ENCODE data around the gene PAAF1. TPM values are rescaled to one million over a fixed set of nuclear protein-coding genes. Genes with fewer than 3 reads are reported as not detected.

Gene PAAF1
- total RNA-seq, 1 donor: 5.4 TPM

GRCh38 chr11:73939096-73939495 is 62.3 kb downstream of the PAAF1 start:
- H4K20me1 ChIP-seq (ENCODE audit: insufficient read depth, low read length): no peaks in the 10 kb centered on the region
- no peak for DNase-seq (ENCODE audit: insufficient read length, low spot score, missing footprints)
- no peak for TF ChIP-seq CTCF (IDR thresholded peaks at IDR 0.05; ENCODE audit: extremely low read depth, low read depth, low read length)
- no peaks in the 10 kb centered on the region for H3K79me2 ChIP-seq (ENCODE audit: insufficient read depth, low read length)
- H3K27me3 ChIP-seq (ENCODE audit: insufficient read depth, low read length): no peaks in the 10 kb centered on the region
- H2AFZ ChIP-seq (ENCODE audit: low read length): no peak overlapping the region
- H3K27ac ChIP-seq (ENCODE audit: low read depth, low read length): no peak overlapping the region
- no peaks in the 10 kb centered on the region for H3K4me1 ChIP-seq (ENCODE audit: insufficient read depth, low read length)
- H3K9me3 ChIP-seq (ENCODE audit: low read depth, low read length): peaks cover 3% of the 10 kb centered on the region
- no peak overlapping the region for H3K4me2 ChIP-seq (ENCODE audit: insufficient read depth, low read length)
- no peak overlapping the region for H3K4me3 ChIP-seq (ENCODE audit: insufficient read depth, low read length)
- H3K36me3 ChIP-seq (ENCODE audit: insufficient read depth, low read length): no peaks in the 10 kb centered on the region

DNA sequence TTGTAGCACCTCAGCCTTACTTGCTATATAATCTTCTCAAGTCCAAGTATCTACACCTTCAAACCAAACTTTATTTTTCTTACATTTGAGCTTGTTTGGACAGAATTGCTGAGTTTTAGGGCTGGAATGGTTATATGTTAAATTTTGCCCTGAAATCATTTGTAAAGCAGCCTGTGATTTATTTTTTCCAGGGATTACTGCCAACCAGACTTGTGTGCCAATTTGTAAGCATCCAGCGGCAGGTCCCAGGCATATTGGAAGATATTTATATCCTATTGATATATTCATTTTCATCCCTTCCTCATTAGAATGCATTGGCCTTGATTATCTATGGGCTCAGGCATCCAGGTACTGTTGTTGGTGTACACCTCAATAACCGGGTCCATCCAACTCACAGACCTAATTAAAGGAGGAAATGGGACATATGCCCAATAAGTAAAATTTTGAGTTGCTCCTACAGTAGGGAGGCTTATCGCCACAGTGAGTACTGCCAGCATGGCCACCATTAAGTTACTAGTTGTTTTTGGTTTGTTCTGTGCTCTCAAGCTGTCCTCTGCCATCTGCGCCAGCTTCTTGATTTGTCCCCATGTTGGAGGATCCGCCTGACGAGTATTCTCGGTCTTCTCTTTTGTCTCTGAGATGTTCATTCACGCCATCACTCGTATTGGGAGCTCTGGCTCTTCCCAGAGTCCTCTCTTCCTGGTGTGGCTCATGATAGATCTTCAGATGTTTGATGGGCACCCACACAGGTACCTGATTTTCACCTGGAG is 64.2 kb downstream of the PAAF1 start:
- H3K4me2 ChIP-seq (ENCODE audit: insufficient read depth, low read length): no peak overlapping the region
- TF ChIP-seq CTCF (IDR thresholded peaks at IDR 0.05; ENCODE audit: extremely low read depth, low read depth, low read length): no peak
- no peak overlapping the region for H2AFZ ChIP-seq (ENCODE audit: low read length)
- no peaks in the 10 kb centered on the region for H3K27me3 ChIP-seq (ENCODE audit: insufficient read depth, low read length)
- H3K79me2 ChIP-seq (ENCODE audit: insufficient read depth, low read length): no peaks in the 10 kb centered on the region
- H3K27ac ChIP-seq (ENCODE audit: low read depth, low read length): no peak overlapping the region
- no peak for DNase-seq (ENCODE audit: insufficient read length, low spot score, missing footprints)
- H3K36me3 ChIP-seq (ENCODE audit: insufficient read depth, low read length): no peaks in the 10 kb centered on the region
- no peaks in the 10 kb centered on the region for H3K4me1 ChIP-seq (ENCODE audit: insufficient read depth, low read length)
- H3K9me3 ChIP-seq (ENCODE audit: low read depth, low read length): peaks cover 3% of the 10 kb centered on the region
- no peak overlapping the region for H3K4me3 ChIP-seq (ENCODE audit: insufficient read depth, low read length)
- no peaks in the 10 kb centered on the region for H4K20me1 ChIP-seq (ENCODE audit: insufficient read depth, low read length)

GRCh38 chr11:73942010-73942409 is 65.2 kb downstream of the PAAF1 start:
- Histone ChIP-seq H3K4me2 (ENCODE audit: insufficient read depth, low read length) (no peak overlapping the region), H2AFZ (ENCODE audit: low read length) (no peak overlapping the region), H3K9me3 (ENCODE audit: low read depth, low read length) (peaks cover 6% of the 10 kb centered on the region), H3K4me1 (ENCODE audit: insufficient read depth, low read length) (no peaks in the 10 kb centered on the region), H4K20me1 (ENCODE audit: insufficient read depth, low read length) (no peaks in the 10 kb centered on the region), H3K27ac (ENCODE audit: low read depth, low read length) (no peak overlapping the region), H3K79me2 (ENCODE audit: insufficient read depth, low read length) (no peaks in the 10 kb centered on the region), H3K27me3 (ENCODE audit: insufficient read depth, low read length) (no peaks in the 10 kb centered on the region), H3K36me3 (ENCODE audit: insufficient read depth, low read length) (no peaks in the 10 kb centered on the region), H3K4me3 (ENCODE audit: insufficient read depth, low read length) (no peak overlapping the region)
- no peak for DNase-seq (ENCODE audit: insufficient read length, low spot score, missing footprints)
- TF ChIP-seq CTCF (IDR thresholded peaks at IDR 0.05; ENCODE audit: extremely low read depth, low read depth, low read length): no peak

DNA sequence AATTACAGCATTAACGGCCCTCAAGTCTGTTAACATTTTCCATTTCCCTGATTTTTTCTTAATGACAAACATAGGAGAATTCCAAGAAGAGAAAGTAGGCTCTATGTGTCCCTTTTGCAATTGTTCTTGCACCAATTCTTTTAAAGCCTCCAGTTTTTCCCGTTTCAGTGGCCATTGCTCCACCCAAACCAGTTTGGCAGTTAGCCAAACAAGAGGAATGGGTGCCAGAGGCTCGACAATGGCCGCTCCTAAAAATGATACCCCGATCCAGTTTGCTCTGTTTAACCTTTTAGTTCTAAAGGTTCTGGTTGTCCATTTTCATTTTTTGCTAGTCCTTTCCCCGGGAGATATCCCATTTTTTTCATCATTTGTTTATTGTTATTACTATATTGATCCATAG is 67.3 kb downstream of the PAAF1 start:
- H3K36me3 ChIP-seq (ENCODE audit: insufficient read depth, low read length): no peaks in the 10 kb centered on the region
- H3K27ac ChIP-seq (ENCODE audit: low read depth, low read length): no peak overlapping the region
- no peaks in the 10 kb centered on the region for H4K20me1 ChIP-seq (ENCODE audit: insufficient read depth, low read length)
- no peak overlapping the region for H3K4me3 ChIP-seq (ENCODE audit: insufficient read depth, low read length)
- H3K4me1 ChIP-seq (ENCODE audit: insufficient read depth, low read length): no peaks in the 10 kb centered on the region
- no peak overlapping the region for H3K4me2 ChIP-seq (ENCODE audit: insufficient read depth, low read length)
- TF ChIP-seq CTCF (IDR thresholded peaks at IDR 0.05; ENCODE audit: extremely low read depth, low read depth, low read length): no peak
- no peaks in the 10 kb centered on the region for H3K27me3 ChIP-seq (ENCODE audit: insufficient read depth, low read length)
- no peak overlapping the region for H2AFZ ChIP-seq (ENCODE audit: low read length)
- DNase-seq (ENCODE audit: insufficient read length, low spot score, missing footprints): no peak
- no peaks in the 10 kb centered on the region for H3K79me2 ChIP-seq (ENCODE audit: insufficient read depth, low read length)
- peaks cover 3% of the 10 kb centered on the region for H3K9me3 ChIP-seq (ENCODE audit: low read depth, low read length)

All from osteoblast (primary cell).